SW 1271 (cell line): ENCODE measurements around the gene PRND.
"Not testable (repeated sequence)": the region's sequence is repeated elsewhere in the genome, so short reads cannot be mapped to it uniquely, and the experiment has no call there.

Source experiments
- DNase-seq, 2 experiments: peaks; one replicate each; lab custom pipeline; 2025; lab: John Stamatoyannopoulos, UW

The PRND gene

DNA sequence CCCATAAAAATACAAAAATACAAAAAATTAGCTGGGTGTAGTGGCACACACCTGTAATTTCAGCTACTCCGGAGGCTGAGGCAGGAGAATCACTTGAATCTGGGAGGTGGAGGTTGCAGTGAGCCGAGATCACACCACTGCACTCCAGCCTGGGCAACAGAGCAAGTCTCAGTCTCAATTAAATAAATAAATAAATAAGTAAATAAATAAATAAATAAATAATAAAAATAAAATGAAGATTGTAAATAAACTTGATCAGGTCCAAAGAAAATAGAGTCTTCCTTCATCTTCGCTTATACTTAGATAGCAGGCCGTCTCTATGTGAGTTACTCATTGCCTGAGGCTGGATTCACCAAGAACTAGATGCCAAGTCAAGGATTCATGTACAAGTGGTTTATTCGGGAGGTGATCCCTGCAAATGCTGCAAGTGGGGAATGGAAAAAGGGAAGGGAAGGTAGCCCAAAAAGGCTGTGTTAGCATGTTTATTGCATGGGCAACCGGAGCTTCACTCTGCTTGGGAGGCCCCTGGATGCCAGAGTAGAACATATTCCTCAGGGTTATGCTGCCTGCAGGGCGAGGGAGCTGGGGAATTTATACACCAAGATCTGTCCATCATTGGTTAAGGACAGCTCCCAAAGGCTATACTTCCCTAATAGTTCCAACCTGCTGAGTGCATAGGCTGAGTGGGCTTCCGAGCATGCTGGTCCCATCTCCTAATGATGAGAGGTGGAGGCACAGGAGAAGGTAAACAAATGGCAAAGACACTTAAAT lies 16.3 kb downstream of the PRND start:
- DNase-seq, result no peak

DNA sequence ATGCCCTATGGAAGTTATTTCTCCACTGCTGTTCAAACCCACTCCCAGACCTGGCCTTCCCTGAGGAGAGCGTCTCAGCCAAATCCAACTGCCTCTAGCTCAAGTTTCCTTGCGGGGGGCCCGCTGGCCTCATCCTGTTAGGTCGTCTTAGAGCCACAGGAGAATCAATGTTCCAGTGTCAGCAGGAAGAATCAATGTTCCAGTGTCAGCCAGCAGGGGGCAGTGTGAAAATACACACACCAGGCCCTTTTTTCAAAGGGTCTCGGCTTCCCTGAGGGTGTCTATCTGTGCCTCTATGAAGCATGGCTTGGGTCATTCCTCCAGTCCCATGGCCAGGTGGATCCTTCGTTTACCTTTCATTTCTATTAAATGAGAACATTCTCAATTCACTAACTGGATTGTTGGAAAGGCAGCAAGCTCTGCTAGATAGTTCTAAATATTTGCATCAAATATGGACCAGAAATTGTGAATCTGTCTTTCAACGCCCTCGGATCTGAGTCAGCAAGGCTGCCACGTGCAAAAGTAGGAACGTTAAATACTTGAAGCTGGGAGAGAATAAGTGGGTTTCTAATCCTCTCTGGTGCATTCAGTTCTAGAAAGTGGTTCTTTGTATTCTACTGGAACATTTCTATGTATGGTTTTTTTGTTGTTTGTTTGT lies 19.2 kb downstream of the PRND start:
- DNase-seq, result peak in 1 of 2 experiments; percentile 27

DNA sequence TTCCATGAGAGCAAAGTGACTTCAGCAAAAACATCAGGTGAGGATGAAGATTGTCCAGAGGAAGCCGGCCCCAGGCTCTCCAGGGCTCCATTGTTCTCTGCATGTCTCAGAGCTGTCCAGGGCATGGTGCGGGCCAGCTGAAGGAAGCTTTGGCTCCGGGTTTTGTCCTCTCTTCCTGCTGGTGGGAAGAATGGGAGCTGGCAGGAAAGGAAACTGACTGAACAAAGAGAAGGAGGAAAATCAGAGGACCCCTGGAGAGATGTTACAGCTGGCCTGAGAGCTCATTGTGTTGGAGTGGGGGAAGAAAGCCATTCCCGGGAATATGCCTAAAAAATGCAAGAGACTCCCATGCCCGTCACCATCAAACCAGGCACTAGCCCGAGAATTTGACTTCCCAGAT lies 27.1 kb downstream of the PRND start:
- DNase-seq, result no peak

DNA sequence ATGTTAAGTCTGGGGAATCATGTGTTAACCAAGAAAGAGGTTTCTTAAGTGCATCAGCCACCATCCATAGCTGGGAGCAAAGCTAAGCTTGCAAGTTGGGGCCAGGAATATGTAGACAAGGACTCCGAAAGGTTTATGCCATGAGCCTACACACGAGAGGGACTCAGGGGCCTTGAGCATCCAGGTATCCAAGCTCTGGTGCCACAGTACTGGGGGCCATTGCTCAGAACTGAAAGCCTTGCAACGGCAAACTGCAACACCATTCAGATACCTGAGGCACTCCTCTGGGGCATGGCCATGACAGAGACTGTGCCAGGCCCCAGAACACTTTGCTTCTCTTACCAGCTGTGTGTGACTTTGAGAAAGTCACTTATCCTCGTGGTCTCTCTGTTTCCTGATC lies 27.6 kb downstream of the PRND start:
- DNase-seq, result no peak

DNA sequence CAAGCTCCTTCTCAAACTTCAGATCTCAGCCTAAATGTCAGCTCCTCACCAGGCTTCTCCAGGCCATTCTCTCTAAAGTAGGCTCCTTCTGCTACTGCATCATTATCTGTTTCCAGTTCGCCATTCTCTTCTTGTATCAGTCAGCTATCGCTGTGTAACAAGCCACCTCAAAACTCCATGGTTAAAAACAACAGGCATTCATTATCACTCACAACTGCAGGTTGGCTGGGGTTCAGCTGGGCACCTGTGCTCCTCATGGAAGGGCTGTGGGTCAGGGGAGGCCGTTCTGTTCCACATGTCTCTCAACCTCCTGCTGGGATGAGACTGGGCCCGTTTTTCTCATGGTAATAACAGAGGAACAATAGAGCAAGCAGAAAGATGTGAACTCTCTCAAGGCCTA lies 28.7 kb downstream of the PRND start:
- no peak for DNase-seq

DNA sequence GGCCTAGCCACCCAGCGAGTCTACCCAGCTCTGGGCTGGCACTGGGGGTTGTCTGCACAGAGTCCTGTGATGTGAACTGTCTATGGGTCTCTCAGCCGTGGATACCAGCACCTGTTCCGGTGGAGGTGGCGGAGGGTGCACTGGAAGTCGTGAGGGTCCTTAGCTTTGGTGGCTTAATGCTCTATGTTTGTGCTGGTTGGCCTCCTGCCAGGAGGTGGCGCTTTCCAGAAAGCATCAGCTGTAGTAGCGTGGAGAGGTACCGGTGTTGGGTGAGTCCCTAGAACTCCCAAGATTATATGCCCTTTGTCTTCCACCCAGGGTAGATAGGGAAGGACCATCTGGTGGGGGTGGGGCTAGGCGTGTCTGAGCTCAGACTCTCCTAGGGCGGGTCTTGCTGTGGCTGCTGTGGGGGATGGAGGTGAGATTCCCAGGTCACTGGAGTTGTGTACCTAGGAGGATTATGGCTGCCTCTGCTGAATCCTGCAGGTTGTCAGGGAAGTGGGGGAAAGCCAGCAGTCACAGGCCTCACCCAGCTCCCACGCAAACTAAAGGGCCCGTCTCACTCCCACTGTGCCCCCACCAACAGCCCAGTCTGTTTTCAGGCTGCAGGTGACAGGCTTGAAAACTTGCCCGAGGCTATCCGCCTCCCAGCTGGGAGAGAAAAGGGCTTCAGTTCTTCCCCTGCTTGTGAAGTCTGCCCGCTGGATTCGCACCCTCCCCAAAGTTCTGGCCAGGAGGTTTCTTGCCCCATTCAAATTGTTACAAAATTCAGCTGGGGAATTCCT lies 37.6 kb downstream of the PRND start:
- not testable (repeated sequence) for DNase-seq

DNA sequence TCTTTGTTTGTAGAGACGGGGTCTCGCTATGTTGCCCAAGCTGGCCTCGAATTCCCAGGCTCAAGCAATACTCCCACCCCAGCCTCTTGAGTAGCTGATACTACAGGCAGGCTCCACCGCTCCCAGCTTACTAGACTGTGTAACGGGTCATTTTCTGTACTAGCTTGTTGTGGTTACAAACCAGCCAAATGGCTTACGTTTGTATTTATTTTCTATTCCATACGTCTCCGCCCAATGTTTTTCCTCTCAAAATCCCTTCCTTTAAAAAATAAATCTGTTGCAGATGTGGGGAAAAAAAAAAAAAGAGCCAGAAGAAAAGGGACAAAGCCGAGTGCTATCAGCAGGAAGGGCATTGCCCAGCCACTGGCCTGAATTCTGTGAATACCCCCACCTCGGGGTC lies 41.6 kb downstream of the PRND start:
- no peak for DNase-seq

DNA sequence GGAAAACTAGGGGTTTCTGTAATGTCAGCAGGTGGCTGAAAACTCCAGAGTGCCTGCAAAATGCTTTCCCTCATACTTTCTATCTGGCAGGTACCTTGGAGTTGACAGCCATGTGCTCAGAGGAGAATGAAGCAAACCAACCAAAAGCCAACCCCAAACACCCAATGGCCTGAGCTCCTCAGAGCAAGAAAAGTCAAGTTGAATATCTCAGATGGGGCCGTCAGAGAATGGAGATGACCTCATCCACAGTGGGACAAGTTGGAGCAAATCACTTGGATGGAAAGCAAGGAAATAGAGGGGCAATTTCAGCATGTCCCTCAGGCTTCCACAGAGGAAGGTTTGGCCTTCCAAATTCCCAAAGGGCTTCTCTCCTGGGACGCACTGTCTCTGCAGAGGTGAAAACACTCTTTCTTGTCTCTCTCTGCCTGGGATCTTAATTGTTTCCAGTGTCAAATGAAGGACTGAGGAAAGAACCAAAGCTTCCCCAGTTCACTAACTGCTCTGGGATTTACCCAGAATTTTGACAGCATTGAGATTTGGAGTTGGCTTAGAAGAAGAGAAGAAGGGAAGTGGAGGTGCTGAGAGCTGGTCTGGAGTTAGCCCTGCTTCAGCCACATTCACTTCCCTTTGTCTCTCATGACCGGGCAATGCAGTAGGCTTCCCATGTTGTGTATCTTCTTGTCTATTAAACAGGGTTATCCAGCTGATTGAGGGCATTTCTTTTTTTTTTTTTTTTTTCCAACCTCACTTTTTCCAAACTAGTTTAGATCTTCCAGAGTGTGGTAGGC lies 42.2 kb downstream of the PRND start:
- no peak for DNase-seq

DNA sequence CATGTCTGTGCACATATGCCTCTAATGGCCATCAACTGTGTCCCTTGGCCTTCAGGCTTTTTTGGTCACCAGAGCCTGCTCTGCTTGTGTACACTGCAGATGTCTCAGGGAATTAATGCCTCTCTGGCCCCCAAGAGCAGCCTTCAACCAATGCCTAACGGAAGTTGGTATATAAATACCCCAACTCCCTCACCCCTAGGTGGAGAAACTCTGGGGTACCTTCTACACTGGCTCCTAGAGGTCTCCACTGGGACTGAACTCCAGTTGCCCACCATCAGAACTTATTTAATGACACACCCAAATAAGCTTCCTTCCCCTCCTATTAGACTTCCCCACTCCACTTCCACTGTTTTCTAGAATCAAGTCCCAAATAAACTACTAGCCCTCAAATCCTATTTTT lies 43.1 kb downstream of the PRND start:
- DNase-seq, result no peak

DNA sequence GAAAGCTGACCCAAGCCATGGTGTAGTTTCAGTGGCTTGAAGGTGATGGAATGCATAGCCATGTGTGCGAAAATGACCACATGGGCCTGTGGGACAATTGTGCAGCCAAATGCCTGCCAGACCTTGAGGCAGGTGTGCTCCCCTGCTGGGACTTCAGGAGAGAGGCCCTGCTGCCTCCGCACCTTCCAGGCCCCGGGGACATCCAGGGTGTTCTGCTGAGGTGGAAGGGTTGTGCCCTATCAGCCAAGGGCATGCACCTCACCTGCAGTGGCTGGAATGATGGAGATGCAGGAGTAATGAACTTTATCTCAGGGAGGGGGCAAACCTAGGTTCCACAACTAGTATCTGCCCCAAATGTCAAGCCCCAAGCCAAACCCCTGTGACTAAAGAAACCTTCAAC lies 44.0 kb downstream of the PRND start:
- no peak for DNase-seq

DNA sequence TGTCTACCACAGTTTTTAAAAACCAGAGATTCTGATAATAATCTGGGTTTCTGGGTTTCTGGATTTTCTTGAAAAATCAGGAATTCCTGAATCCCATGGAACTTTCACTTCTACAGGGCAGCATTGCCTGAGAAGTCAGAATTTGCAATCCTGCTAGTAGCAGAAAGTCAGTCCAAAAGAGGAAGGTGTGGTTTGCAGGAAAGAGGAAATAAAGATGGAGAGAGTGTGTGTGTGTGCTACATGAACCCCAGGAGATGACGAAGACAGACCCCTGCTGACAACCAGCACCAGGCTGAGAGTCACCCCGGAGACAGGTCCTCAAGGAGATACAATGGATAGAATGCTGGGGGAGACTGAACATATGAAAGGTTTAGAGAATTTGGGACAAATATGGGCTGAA lies 44.9 kb downstream of the PRND start:
- no peak for DNase-seq

DNA sequence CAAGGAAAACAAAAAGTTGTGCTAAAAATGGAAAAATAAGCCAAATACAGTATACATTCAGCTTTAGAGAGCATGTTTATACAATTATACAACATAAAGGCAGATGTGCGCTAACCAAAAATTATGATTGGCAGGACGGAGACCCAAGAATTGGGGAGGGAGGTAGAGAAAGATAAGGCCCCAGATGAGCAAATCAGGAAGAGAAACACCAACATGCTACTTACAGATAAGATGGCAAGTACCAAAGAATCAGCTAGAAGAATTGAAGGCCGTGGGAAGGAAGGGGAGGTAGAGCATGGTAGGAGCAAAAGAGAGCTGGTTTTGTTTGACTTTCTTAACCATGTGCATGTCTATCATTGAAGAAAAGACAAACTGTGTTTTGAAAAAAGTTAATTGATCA lies 45.4 kb downstream of the PRND start:
- DNase-seq, result no peak

DNA sequence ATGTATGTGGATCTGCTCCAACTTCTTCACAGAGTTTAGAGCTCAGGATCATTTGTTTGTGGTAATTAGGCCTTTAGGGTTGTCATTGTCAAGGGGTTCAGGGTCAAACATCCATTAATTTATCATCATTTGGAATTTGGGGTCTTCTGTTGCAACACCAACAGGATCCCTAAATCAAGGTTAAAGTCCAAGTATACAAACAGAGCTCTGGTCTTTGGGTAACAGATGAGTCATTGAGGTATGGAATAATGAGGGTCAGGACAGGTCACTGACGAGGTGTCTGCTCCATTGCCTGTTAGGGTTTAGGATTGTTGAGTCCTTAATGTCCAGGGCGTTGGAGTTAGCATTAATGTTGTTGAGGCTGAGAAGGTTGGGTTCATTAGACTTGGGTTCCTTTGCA lies 47.6 kb downstream of the PRND start:
- no peak for DNase-seq

DNA sequence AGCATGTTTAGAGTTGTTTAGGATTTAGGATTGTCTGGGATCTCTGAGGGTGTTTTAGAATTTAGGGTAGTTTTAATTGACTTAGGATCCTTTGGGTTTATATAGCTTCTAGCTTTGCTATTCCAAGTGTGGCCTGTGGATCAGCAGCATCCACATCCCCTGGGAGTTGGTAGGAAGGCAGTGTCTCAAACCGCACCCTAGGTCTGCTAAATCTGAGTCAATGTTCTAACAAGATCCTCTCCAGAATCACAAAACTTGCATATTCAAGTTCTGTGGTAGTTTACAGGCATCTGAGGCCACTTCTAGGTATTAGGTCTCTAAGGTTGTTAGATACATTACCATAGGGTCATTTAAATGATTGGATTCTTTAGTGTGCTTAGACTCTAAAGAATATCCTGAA lies 48.3 kb downstream of the PRND start:
- DNase-seq, result no peak

DNA sequence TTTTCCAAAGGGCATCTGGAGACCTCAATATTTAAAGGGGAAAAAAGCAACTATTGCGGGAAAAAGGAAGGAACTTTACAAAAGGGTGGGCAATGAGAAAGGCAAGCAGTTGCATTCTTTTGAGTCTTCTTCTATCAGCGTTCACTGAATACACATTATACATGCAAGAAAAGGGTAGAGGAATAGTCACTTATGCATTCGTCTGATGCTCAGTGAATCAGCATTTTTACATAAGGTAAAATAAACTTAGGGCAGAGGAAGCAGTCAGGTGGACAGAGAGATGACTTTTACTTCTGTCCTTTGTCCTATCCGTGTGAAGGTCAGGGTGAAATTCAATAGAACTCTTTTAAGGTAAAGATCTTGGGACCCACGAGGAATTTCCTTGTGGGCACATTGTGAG lies 49.3 kb downstream of the PRND start:
- DNase-seq, result no peak

DNA sequence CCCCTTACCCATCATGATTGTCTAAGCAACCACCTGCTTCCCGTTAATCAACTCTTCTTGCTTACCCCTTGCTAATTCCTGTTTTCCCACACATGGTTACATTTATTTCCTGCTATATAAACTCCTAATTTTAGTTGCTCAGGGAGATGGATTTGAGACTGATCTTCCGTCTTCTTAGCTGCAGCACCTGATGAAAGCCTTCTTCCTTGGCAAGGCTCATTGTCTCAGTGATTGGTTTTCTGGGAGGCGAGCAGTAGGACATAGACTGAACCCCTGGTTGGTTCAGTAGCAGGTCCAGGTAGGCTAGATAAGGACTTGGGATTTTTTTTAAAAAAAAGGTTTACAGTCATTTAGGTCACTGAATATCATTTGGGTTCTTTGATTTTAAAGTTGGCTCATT lies 50.4 kb downstream of the PRND start:
- no peak for DNase-seq

DNA sequence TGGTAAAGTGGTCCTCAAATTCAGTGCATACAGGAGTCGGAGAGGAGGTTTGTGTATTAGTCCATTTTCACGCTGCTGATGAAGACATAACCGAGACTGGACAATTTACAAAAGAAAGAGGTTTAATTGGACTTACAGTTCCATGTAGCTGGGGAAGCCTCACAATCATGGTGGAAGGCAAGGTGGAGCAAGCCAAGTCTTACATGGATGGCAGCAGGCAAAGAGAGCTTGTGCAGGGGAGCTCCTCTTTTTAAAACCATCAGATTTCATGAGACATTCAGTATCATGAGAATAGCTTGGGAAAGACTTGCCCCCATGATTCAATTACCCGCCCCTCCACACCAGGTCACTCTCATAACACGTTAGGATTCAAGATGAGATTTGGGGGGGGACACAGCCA lies 51.3 kb downstream of the PRND start:
- not testable (repeated sequence) for DNase-seq

DNA sequence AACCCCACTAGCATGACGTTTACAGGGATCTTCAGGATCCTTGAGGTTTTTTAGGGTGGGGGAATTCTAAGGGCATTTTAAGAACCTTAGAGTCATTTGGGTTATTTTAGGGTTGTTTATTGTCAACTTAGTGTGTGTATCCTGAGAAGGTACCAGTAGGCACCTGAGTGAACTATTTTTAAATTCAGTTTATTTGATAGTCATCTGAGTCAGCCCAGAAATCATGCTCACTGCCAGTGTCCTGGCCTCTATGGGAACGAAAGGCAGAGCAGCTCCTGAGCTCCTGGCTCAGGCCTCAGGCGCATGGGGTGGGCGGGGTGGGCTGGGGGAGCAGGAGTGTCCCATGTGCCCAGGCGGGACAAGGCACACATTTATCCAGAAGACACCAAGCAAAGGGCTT lies 52.0 kb downstream of the PRND start:
- DNase-seq, result no peak

DNA sequence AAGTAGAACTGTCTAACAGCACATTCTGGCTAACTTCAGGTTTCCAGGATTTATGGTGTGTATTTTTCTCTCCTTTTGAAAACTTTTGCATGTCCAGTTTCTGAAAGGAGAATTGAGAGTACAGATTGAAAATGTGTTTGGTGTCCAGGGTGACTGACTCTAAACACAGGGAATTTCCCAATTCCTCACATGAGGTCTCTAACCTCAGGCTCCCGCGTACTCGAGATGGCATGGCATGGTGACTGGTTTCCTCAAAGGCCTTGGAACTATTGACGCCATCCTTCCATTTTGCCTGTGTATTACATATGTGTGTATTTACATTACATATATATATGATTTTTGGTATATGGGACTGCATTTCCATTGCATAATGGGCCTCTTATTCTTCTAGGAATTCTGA lies 52.5 kb downstream of the PRND start:
- DNase-seq, result no peak

DNA sequence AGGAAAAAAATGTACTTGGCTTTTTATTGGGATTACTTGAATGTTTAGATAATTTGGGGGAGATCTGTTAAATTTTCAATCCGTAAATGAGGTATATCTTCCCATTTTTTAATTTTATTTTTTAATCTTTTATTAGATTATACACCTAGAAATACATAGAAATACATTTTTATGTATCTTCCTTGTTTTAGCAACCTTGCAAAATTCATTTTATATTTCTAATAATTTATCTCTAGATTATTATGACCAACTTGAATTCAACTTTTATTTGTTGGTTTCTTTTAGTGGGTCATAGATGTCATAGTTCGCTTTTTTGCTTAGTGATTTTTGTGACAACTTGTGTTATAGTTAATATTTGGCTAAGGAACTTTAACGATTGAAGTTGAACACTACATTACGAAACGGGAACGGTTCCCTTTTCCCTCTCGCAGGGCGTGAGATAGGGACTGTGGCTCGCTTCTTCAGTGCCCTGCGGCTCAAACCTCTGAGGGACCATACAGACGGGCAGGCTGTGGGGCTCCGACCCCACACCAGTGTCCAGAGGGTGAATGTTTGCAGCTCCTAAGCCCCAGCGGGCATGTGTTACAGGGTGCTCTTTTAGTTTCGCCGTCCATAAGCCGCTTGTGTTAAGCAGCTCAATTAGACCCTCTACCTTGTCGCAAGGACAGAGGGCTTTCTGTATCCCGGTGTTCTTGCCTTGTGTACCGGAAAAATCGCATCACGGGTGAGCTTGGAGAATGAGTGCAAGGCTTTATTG lies 53.8 kb downstream of the PRND start:
- DNase-seq, result no peak

DNA sequence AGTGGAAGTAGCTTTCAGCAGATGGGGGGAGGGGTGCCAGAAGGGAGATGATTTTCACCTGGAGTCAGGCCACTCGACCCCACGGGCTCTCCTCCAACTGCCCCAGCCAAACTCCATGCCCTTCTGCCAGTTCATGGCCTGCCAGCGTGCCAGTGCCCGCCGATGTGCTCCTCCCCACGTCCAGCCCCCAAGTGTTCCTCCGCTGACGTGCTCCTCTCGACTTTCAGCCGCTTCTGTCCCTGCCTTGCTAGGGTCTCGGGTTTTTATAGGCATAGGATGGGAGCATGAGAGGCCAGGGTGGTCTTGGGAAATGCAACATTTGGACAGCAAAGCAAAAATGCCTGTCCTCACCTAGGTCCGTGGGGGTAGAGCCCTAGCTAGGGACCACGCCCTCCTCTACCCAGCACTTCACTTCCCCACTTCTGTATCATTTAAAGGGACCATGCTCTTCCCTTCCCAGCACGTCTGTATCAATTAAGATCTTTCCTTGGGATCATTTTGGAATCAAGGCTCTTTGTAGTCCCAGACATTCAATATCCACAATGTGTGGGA lies 54.4 kb downstream of the PRND start:
- no peak for DNase-seq
